ENCODE results near the gene TRPM3.

- TF ChIP-seq ESRRG (CRISPR knock-in tag; IDR thresholded peaks at IDR 0.05) = no peak
- no peak for TF ChIP-seq ZFP30 (CRISPR knock-in tag; IDR thresholded peaks at IDR 0.05)
- no peak for TF ChIP-seq RARB (CRISPR knock-in tag; IDR thresholded peaks at IDR 0.05)
- TF ChIP-seq, protein P1, sequence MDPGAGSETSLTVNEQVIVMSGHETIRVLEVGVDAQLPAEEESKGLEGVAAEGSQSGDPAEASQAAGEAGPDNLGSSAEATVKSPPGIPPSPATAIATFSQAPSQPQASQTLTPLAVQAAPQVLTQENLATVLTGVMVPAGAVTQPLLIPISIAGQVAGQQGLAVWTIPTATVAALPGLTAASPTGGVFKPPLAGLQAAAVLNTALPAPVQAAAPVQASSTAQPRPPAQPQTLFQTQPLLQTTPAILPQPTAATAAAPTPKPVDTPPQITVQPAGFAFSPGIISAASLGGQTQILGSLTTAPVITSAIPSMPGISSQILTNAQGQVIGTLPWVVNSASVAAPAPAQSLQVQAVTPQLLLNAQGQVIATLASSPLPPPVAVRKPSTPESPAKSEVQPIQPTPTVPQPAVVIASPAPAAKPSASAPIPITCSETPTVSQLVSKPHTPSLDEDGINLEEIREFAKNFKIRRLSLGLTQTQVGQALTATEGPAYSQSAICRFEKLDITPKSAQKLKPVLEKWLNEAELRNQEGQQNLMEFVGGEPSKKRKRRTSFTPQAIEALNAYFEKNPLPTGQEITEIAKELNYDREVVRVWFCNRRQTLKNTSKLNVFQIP (CRISPR knock-in tag; IDR thresholded peaks at IDR 0.05; ENCODE audit: borderline replicate concordance, low read depth) = no peak
- TF ChIP-seq, protein P2, sequence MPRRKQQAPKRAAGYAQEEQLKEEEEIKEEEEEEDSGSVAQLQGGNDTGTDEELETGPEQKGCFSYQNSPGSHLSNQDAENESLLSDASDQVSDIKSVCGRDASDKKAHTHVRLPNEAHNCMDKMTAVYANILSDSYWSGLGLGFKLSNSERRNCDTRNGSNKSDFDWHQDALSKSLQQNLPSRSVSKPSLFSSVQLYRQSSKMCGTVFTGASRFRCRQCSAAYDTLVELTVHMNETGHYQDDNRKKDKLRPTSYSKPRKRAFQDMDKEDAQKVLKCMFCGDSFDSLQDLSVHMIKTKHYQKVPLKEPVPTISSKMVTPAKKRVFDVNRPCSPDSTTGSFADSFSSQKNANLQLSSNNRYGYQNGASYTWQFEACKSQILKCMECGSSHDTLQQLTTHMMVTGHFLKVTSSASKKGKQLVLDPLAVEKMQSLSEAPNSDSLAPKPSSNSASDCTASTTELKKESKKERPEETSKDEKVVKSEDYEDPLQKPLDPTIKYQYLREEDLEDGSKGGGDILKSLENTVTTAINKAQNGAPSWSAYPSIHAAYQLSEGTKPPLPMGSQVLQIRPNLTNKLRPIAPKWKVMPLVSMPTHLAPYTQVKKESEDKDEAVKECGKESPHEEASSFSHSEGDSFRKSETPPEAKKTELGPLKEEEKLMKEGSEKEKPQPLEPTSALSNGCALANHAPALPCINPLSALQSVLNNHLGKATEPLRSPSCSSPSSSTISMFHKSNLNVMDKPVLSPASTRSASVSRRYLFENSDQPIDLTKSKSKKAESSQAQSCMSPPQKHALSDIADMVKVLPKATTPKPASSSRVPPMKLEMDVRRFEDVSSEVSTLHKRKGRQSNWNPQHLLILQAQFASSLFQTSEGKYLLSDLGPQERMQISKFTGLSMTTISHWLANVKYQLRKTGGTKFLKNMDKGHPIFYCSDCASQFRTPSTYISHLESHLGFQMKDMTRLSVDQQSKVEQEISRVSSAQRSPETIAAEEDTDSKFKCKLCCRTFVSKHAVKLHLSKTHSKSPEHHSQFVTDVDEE (CRISPR knock-in tag; IDR thresholded peaks at IDR 0.05) = no peak
- no peak for TF ChIP-seq CSRNP3 (CRISPR knock-in tag; IDR thresholded peaks at IDR 0.05)
- no peak for TF ChIP-seq PATZ1 (CRISPR knock-in tag; IDR thresholded peaks at IDR 0.05; ENCODE audit: borderline replicate concordance)
- TF ChIP-seq ISL1 (CRISPR knock-in tag; IDR thresholded peaks at IDR 0.05) = no peak
- no peak for TF ChIP-seq CSDC2 (CRISPR knock-in tag; IDR thresholded peaks at IDR 0.05)
- no peak for TF ChIP-seq PPARA (CRISPR knock-in tag; IDR thresholded peaks at IDR 0.05; ENCODE audit: borderline replicate concordance)
- no peak for TF ChIP-seq ZNF70 (CRISPR knock-in tag; IDR thresholded peaks at IDR 0.05)
Measured at GRCh38 chr9:70493029-70493428, 628.4 kb downstream of the TRPM3 start.

Data from SK-N-SH treated with all-trans-retinoic acid at 6 μM for 48 hours (cell line).